Spleen (tissue), 7 donors: Measurements from ENCODE around the gene TMPRSS11D.

ENCODE experiments used
- CTCF ChIP-seq, 11 experiments: fragments of 200-600 bp in 7 of 11; fragments of 450-650 bp in 4 of 11; sonication (generic) in 4 of 11; IDR thresholded peaks in 8 of 11; conservative IDR thresholded peaks in 3 of 11; 1 replicate in 7 of 11; 2 replicates in 4 of 11; pipeline versions ENCODE4 v1.4.0 to v1.8.0; 2016 to 2021; ENCODE audit warnings: antibody characterized with exemption in 11 of 11, inconsistent platforms in 4 of 11, mild to moderate bottlenecking in 1 of 11
- POLR2AphosphoS5 ChIP-seq, 3 donors: sonication (generic); formaldehyde crosslinking; IDR thresholded peaks; one replicate each; pipeline ENCODE4 v1.5.1; 2017; ENCODE audit warnings: antibody characterized with exemption in 3 of 3
- donor health status: DM: no; HTN: no; CAD: no; lungs with moderate emphysema.
- donor health status: DM: no; HTN: no; CAD: no.
- donor health status: DM: no; HTN: no; CAD: no.

DNA sequence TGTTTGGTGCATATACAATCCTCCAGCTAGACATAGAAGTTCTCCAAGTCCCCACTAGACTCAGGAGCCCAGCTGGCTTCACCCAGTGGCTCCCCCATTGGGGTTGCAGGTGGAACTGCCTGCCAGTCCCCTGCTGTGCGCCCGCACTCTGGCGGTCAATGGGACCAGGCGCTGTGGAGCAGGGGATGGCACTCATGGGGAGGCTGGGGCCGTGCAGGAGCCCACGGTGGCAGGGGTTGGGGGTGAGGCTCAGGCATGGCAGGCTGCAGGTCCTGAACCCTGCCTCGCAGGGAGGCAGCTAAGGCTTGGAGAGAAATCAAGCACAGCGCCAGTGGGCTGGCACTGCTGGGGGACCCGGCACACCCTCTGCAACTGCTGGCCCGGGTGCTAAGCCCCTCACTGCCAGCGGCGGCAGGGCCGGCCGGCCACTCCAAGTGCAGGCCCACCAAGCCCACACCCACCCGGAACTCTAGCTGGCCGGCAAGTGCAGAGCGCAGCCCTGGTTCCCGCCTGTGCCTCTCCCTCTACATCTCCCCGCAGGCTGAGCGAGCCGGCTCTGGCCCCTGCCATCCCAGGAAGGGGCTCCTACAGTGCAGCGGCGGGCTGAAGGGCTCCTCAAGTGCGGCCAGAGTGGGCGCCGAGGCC is 12.7 kb upstream of the TMPRSS11D start:
- no peak for TF ChIP-seq POLR2AphosphoS5 (IDR thresholded peaks at IDR 0.05)
- TF ChIP-seq CTCF (IDR thresholded peaks at IDR 0.05 in 8 of 11, conservative IDR thresholded peaks at IDR 0.05 in 3 of 11) = no peak
